ENCODE measurements around the gene GDA.

DNA sequence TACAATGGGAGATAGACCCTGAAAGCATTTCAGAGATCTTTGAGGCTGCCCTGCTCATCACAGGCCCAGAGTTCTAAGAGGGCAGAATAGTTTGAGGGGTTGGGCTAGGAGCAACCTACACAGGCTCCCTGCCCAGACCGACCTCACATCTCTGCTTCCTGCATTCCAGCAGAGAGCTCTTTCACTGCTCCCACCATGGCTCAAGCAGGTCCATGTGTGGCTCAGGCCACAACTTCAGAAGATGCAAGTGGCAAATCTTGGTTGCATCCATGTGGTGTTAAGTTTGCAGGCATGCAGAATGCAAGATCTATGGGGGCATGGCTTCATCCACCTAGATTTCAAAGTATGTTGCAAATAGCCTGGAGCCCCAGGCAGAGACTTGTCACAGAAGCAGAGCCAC is 39.0 kb downstream of the GDA start:
- TF ChIP-seq, protein P1, sequence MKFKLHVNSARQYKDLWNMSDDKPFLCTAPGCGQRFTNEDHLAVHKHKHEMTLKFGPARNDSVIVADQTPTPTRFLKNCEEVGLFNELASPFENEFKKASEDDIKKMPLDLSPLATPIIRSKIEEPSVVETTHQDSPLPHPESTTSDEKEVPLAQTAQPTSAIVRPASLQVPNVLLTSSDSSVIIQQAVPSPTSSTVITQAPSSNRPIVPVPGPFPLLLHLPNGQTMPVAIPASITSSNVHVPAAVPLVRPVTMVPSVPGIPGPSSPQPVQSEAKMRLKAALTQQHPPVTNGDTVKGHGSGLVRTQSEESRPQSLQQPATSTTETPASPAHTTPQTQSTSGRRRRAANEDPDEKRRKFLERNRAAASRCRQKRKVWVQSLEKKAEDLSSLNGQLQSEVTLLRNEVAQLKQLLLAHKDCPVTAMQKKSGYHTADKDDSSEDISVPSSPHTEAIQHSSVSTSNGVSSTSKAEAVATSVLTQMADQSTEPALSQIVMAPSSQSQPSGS (IDR thresholded peaks at IDR 0.05; ENCODE audit: low read length): no peak
- TF ChIP-seq, protein P2, sequence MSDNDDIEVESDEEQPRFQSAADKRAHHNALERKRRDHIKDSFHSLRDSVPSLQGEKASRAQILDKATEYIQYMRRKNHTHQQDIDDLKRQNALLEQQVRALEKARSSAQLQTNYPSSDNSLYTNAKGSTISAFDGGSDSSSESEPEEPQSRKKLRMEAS (IDR thresholded peaks at IDR 0.05): no peak
- TF ChIP-seq RFX5 (IDR thresholded peaks at IDR 0.05; ENCODE audit: borderline replicate concordance, low read depth, low read length) (no peak), TBP (IDR thresholded peaks at IDR 0.05; ENCODE audit: low read depth, low read length) (no peak), POLR2AphosphoS5 (IDR thresholded peaks at IDR 0.05; ENCODE audit: low read depth, low read length) (no peak), EP300 (IDR thresholded peaks at IDR 0.05; ENCODE audit: borderline replicate concordance in 1 of 2, low read depth in 2 of 2, low read length in 2 of 2) (no peak), POLR2A (IDR thresholded peaks at IDR 0.05; ENCODE audit: control extremely low read depth in 1 of 2, low read depth in 2 of 2, low read length in 2 of 2) (no peak), SP1 (IDR thresholded peaks at IDR 0.05; ENCODE audit: low read depth, low read length) (no peak), KDM1A (IDR thresholded peaks at IDR 0.05; ENCODE audit: borderline replicate concordance, low read length) (no peak), KDM5A (IDR thresholded peaks at IDR 0.05; ENCODE audit: low read length) (no peak), EZH2 (IDR thresholded peaks at IDR 0.05; ENCODE audit: low read depth, low read length, severe bottlenecking) (no peak), SIN3A (conservative IDR thresholded peaks at IDR 0.05 in 1 of 2, IDR thresholded peaks at IDR 0.05 in 1 of 2; ENCODE audit: low read depth in 1 of 2, low read length in 2 of 2) (no peak)
- TF ChIP-seq, protein P3, sequence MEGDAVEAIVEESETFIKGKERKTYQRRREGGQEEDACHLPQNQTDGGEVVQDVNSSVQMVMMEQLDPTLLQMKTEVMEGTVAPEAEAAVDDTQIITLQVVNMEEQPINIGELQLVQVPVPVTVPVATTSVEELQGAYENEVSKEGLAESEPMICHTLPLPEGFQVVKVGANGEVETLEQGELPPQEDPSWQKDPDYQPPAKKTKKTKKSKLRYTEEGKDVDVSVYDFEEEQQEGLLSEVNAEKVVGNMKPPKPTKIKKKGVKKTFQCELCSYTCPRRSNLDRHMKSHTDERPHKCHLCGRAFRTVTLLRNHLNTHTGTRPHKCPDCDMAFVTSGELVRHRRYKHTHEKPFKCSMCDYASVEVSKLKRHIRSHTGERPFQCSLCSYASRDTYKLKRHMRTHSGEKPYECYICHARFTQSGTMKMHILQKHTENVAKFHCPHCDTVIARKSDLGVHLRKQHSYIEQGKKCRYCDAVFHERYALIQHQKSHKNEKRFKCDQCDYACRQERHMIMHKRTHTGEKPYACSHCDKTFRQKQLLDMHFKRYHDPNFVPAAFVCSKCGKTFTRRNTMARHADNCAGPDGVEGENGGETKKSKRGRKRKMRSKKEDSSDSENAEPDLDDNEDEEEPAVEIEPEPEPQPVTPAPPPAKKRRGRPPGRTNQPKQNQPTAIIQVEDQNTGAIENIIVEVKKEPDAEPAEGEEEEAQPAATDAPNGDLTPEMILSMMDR (IDR thresholded peaks at IDR 0.05; ENCODE audit: control extremely low read depth in 1 of 3, insufficient read depth in 1 of 3, low read depth in 1 of 3, low read length in 3 of 3): no peak
